Psoas muscle (tissue), 8 donors: Measurements from ENCODE around the gene KPNA1. TPM values are rescaled to one million over a fixed set of nuclear protein-coding genes. Genes with fewer than 3 reads are reported as not detected.
A peak's percentile ranks its signal among the peaks of the same experiment; 100 is the strongest.

ENCODE experiments used
- ATAC-seq, 4 donors: fragments of 200-7000 bp; cut with Tn5 transposase; one replicate each; pipeline ENCODE4 v1.9.1; 2020; ENCODE audit warnings: moderate library complexity in 3 of 4, mild to moderate bottlenecking in 2 of 4
- DNase-seq, 2 donors: peaks; one replicate each; pipeline ENCODE4 v3.0.0-alpha.2; 2020
- H3K27ac ChIP-seq: fragments of 200-600 bp; one replicate; pipeline ENCODE4 v1.8.0; 2022
- H3K27me3 ChIP-seq, 3 donors: fragments of 200-600 bp in 1 of 3; one replicate each; pipeline versions ENCODE4 v1.6.1 to v1.8.0; 2013 to 2022; ENCODE audit warnings: low read length in 2 of 3, mild to moderate bottlenecking in 2 of 3, moderate library complexity in 1 of 3; ENCODE audit not compliant: insufficient read depth in 3 of 3
- H3K36me3 ChIP-seq, 2 donors: fragments of 200-600 bp in 1 of 2; one replicate each; pipeline versions ENCODE4 v1.6.1 to v1.8.0; 2013 to 2022; ENCODE audit warnings: low read depth in 1 of 2, mild to moderate bottlenecking in 1 of 2, moderate library complexity in 1 of 2; ENCODE audit not compliant: insufficient read depth in 1 of 2
- H3K4me1 ChIP-seq: fragments of 200-600 bp; one replicate; pipeline ENCODE4 v1.8.0; 2022
- H3K4me3 ChIP-seq: fragments of 200-600 bp; one replicate; pipeline ENCODE4 v1.8.0; 2022; ENCODE audit warnings: mild to moderate bottlenecking
- H3K9me3 ChIP-seq: fragments of 200-600 bp; one replicate; pipeline ENCODE4 v1.8.0; 2022
- WGBS, 3 donors: extraction: QIAGEN DNeasy Blood & Tissue Kit; methylation state at CpG; one replicate each; pipeline versions ENCODE4 v1.1.6 to v1.1.7; 2013; 5-methylcytosine and 5-hydroxymethylcytosine counted together
- intact Hi-C, 2 donors: fragments of 100-400 bp; cut with DNase I; formaldehyde crosslinking; loops; one replicate each; pipeline versions ENCODE4 v1.11.0 to v1.14.2; 2022
- polyA plus RNA-seq, 3 donors: library from polyadenylated mRNA; stranded (reverse); fragments of 200-250 nt; gene quantifications; one replicate each; pipeline ENCODE4 v1.2.3, GENCODE V29; 2013
- total RNA-seq, 4 donors: library from RNA; stranded (reverse); fragmentation: NEBNext Ultra II Directional in 2 of 4; extraction: Animal tissue kit (Norgen Biotek cat#: 25700) in 2 of 4; gene quantifications; one replicate each; pipeline versions ENCODE4 v1.2.1 to v1.2.4, GENCODE V29; 2021 to 2023
- TF ChIP-seq, protein P1 (sequence below): fragments of 200-600 bp; IDR thresholded peaks from one replicate; pipeline ENCODE4 v1.8.0; 2022; ENCODE audit warnings: antibody characterized with exemption
- donor health status: healthy with polysubstance abuse.
- donor health status: DM: no; HTN: no; CAD: no; lungs with moderate emphysema.
- donor health status: Bipolar disorder and iron deficiency.
- donor health status: healthy.
- donor health status: DM: yes; HTN: yes; CAD: no.
- donor health status: DM: no; HTN: no; CAD: no.
- donor health status: DM: no; HTN: no; CAD: no.
- donor health status: DM: yes; HTN: yes; CAD: no.

Gene KPNA1
- total and polyA plus RNA-seq, 7 donors = 39.5 to 263 (median 180) TPM

DNA sequence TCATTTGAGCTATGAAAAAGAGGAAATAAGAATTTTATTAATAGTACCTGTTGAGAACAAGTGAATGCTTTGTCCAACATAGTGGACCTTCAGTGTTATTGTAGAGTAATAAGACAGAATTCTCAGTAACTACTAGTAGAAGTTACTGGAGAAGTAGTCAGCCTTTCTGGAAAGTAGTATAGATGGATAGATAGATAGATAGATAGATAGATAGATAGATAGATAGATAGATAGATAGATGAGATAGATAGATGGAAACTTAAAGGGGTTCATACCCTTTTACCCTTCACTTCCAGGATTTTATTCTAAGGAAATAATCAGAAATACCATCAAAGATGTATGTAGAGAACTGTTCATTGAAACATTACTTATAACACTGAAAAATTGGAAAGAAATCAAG lies 125.5 kb downstream of the KPNA1 start:
- H3K4me1 ChIP-seq = peaks cover 7% of the 10 kb centered on the region
- H3K27me3 ChIP-seq = no peaks in the 10 kb centered on the region
- peaks cover 0 to 5% of the 10 kb centered on the region in 2 donors for H3K36me3 ChIP-seq
- no peak for DNase-seq
- TF ChIP-seq, protein P1, sequence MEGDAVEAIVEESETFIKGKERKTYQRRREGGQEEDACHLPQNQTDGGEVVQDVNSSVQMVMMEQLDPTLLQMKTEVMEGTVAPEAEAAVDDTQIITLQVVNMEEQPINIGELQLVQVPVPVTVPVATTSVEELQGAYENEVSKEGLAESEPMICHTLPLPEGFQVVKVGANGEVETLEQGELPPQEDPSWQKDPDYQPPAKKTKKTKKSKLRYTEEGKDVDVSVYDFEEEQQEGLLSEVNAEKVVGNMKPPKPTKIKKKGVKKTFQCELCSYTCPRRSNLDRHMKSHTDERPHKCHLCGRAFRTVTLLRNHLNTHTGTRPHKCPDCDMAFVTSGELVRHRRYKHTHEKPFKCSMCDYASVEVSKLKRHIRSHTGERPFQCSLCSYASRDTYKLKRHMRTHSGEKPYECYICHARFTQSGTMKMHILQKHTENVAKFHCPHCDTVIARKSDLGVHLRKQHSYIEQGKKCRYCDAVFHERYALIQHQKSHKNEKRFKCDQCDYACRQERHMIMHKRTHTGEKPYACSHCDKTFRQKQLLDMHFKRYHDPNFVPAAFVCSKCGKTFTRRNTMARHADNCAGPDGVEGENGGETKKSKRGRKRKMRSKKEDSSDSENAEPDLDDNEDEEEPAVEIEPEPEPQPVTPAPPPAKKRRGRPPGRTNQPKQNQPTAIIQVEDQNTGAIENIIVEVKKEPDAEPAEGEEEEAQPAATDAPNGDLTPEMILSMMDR = no peak
- H3K9me3 ChIP-seq = no peaks in the 10 kb centered on the region
- H3K4me3 ChIP-seq = no peak overlapping the region
- intact Hi-C loops = loop anchor here in 1 of 2 donors (10.0 kb wide), 2 partner anchors 554 to 844 kb away; partner anchors contain the start of genes EAF2, IQCB1 and POLQ
- no peak overlapping the region for H3K27ac ChIP-seq
- ATAC-seq = no peak

DNA sequence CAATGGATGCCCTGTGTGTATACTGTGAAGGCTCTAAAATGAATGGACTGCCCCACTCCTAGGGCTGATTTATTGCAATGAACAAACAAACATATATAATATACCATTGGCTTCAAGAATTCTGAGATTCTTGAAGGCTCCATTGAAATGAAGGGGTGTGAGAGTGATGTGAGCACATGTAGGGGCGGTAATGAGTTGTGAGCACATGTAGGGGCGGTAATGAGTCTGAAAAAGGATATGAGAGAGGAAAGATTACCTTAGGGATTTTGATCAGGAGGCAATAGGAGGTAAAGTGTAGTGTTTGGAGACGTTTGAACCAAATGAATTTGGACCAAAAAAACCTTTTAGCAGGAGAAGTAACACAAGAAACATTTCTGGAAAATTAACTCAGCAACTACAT lies 127.0 kb downstream of the KPNA1 start:
- Histone ChIP-seq H3K9me3 (no peaks in the 10 kb centered on the region), H3K27me3 (no peaks in the 10 kb centered on the region), H3K4me3 (no peak overlapping the region), H3K27ac (no peak overlapping the region), H3K36me3 (no peaks in the 10 kb centered on the region), H3K4me1 (peaks cover 7% of the 10 kb centered on the region)
- no peak for ATAC-seq
- intact Hi-C loops = loop anchor here in 1 of 2 donors (10.0 kb wide), 2 partner anchors 553 to 843 kb away; partner anchors contain the start of genes EAF2, IQCB1 and POLQ
- DNase-seq = no peak
- TF ChIP-seq, protein P1 = no peak
- WGBS, 3 donors = 73 to 89% (median 74%) methylated on average over 3 of the region's 3 CpGs

DNA sequence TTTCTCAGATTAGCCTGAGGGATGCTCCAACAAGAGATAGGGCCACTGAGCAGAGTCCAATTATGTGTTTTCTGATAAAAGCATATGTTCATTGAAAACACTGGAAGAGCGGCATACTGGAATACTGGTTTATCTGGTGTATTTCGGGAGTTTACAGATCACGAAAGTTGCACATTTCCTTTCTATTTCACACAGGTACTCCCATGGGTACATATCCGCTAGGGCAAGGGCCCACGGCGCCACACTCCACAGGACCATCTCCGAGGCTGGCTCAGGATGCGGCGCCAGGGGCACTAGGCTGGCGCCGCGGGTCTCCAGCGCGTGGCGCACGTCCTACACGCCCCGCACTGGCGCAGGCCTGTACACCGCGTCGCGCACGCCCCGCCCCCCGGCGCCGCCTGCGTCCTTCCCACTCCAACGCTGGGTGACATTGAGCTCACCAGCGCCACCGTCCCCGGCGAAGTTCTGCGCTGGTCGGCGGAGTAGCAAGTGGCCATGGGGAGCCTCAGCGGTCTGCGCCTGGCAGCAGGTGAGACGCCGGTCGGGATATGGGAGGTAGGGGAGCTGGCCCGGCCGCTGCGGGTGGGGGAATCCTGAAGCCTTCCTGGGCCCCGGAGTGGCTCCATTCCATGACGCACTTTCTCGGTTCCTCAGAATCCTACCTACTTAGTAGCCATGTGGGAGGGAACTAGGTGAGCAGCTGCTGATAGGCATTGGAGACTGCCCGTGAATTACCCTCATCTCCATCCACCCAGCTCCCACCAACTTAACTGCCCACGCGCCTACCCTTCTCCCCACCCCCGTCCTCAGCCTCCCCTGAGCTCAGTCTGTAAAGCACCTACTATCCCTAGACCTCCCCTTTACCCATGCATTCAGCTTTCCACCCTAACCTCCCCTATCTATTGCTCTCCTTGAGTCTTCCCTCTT lies 130.7 kb downstream of the KPNA1 start, which contains the start of gene FAM162A:
FAM162A (plus strand) TSS at position 412 of the 927 bp plus-strand sequence; CDS start at position 496, 84 bp downstream.
- no peaks in the 10 kb centered on the region for H3K27me3 ChIP-seq
- 0 to 1% (median 0%) methylated on average over 39 to 52 of the region's 52 CpGs for whole genome bisulfite sequencing, 3 donors
- H3K36me3 ChIP-seq = no peaks in the 10 kb centered on the region
- ATAC-seq = peak; percentile 96 to 98 (median 96)
- H3K4me3 ChIP-seq = peak within 1 kb of the TSS; percentile 81
- intact Hi-C loops = loop anchor here in 1 of 2 donors (10.0 kb wide), 2 partner anchors 549 to 839 kb away; partner anchors contain the start of genes EAF2, IQCB1 and POLQ
- DNase-seq = peak; percentile 95 to 97
- H3K9me3 ChIP-seq = no peaks in the 10 kb centered on the region
- H3K4me1 ChIP-seq = peaks cover 17% of the 10 kb centered on the region
- TF ChIP-seq, protein P1 = peak; percentile 49
- H3K27ac ChIP-seq = peak within 1 kb of the TSS; percentile 96

GRCh38 chr3:122382888-122383666 lies 131.7 kb downstream of the KPNA1 start, which contains the start of gene MIX23:
Gene MIX23, minus strand, starts transcription at chr3:122383231. Its CDS starts 7 bp downstream, at chr3:122383224.
- H3K27me3 ChIP-seq = no peaks in the 10 kb centered on the region
- H3K4me3 ChIP-seq = peak within 1 kb of the TSS; percentile 81
- TF ChIP-seq, protein P1 = no peak
- no peaks in the 10 kb centered on the region for H3K9me3 ChIP-seq
- intact Hi-C loops = loop anchor here in 1 of 2 donors (10.0 kb wide), 2 partner anchors 548 to 838 kb away; partner anchors contain the start of genes EAF2, IQCB1 and POLQ
- H3K27ac ChIP-seq = peak within 1 kb of the TSS; percentile 96
- ATAC-seq (peak; percentile 82 to 89 (median 86)), DNase-seq (peak; percentile 89 to 92)
- H3K4me1 ChIP-seq = peaks cover 17% of the 10 kb centered on the region
- WGBS, 3 donors = 0% methylated on average over 31 of the region's 31 CpGs
- peaks cover 0 to 7% of the 10 kb centered on the region in 2 donors for H3K36me3 ChIP-seq
